Trophoblast cell (in vitro differentiated cells and primary cell): ENCODE results near the gene U2AF2.

ENCODE experiments used
- DNase-seq, 2 donors: peaks; one replicate each; pipeline ENCODE4 v3.0.0-alpha.2; 2016
- H2AFZ ChIP-seq: 2 replicates; pipeline ENCODE4 v1.6.1; 2013; ENCODE audit warnings: low read length, moderate library complexity, mild to moderate bottlenecking; ENCODE audit not compliant: insufficient read depth, poor library complexity
- H2AK5ac ChIP-seq: 2 replicates; pipeline ENCODE4 v1.6.1; 2013; ENCODE audit warnings: mild to moderate bottlenecking, low read length
- H2BK120ac ChIP-seq: 2 replicates; pipeline ENCODE4 v1.6.1; 2013; ENCODE audit warnings: low read length, mild to moderate bottlenecking, moderate library complexity; ENCODE audit not compliant: insufficient read depth, poor library complexity
- H2BK12ac ChIP-seq: 2 replicates; pipeline ENCODE4 v1.6.1; 2013; ENCODE audit warnings: mild to moderate bottlenecking, low read length, moderate library complexity
- H2BK5ac ChIP-seq: 2 replicates; pipeline ENCODE4 v1.6.1; 2013; ENCODE audit warnings: low read length, low read depth, moderate library complexity, mild to moderate bottlenecking; ENCODE audit not compliant: poor library complexity
- H3K14ac ChIP-seq: 2 replicates; pipeline ENCODE4 v1.6.1; 2013; ENCODE audit warnings: mild to moderate bottlenecking, low read length
- H3K18ac ChIP-seq: 2 replicates; pipeline ENCODE4 v1.6.1; 2013; ENCODE audit warnings: mild to moderate bottlenecking, low read length
- H3K23ac ChIP-seq: 2 replicates; pipeline ENCODE4 v1.6.1; 2013; ENCODE audit warnings: low read length
- H3K27ac ChIP-seq: 2 replicates; pipeline ENCODE4 v1.5.1; 2013; ENCODE audit warnings: low read depth, mild to moderate bottlenecking, inconsistent platforms, low read length, moderate library complexity
- H3K27me3 ChIP-seq: 2 replicates; pipeline ENCODE4 v1.6.1; 2013; ENCODE audit warnings: inconsistent platforms, mild to moderate bottlenecking, low read length, moderate library complexity; ENCODE audit not compliant: insufficient read depth
- H3K36me3 ChIP-seq, 2 experiments: 1 replicate in 1 of 2; 2 replicates in 1 of 2; pipeline ENCODE4 v1.6.1; 2013; ENCODE audit warnings: low read length in 2 of 2, mild to moderate bottlenecking in 2 of 2, moderate library complexity in 1 of 2; ENCODE audit not compliant: insufficient read depth in 2 of 2, control insufficient read depth in 1 of 2
- H3K4ac ChIP-seq: 2 replicates; pipeline ENCODE4 v1.6.1; 2013; ENCODE audit warnings: low read depth, mild to moderate bottlenecking, low read length, moderate library complexity
- H3K4me1 ChIP-seq, 2 experiments: 1 replicate in 1 of 2; 2 replicates in 1 of 2; pipeline ENCODE4 v1.6.1; 2013; ENCODE audit warnings: low read length in 2 of 2, mild to moderate bottlenecking in 2 of 2, moderate library complexity in 1 of 2; ENCODE audit not compliant: insufficient read depth in 2 of 2, control insufficient read depth in 1 of 2
- H3K4me2 ChIP-seq: 2 replicates; pipeline ENCODE4 v1.6.1; 2013; ENCODE audit warnings: inconsistent platforms, mild to moderate bottlenecking, low read length, moderate library complexity
- H3K4me3 ChIP-seq: 2 replicates; pipeline ENCODE4 v1.5.1; 2013; ENCODE audit warnings: mild to moderate bottlenecking, low read depth, low read length, inconsistent platforms
- H3K79me1 ChIP-seq: one replicate; pipeline ENCODE4 v1.6.1; 2013; ENCODE audit warnings: low read length
- H3K79me2 ChIP-seq: 2 replicates; pipeline ENCODE4 v1.6.1; 2013; ENCODE audit warnings: low read length, mild to moderate bottlenecking; ENCODE audit not compliant: control insufficient read depth, insufficient read depth, poor library complexity
- H3K9ac ChIP-seq: 2 replicates; pipeline ENCODE4 v1.6.1; 2013; ENCODE audit warnings: mild to moderate bottlenecking, low read length
- H3K9me3 ChIP-seq: 2 replicates; pipeline ENCODE4 v1.6.1; 2013; ENCODE audit warnings: low read depth, mild to moderate bottlenecking, control low read depth, inconsistent platforms, low read length; ENCODE audit not compliant: insufficient read depth
- H4K12ac ChIP-seq: 2 replicates; pipeline ENCODE4 v1.6.1; 2013; ENCODE audit warnings: low read depth, mild to moderate bottlenecking, low read length, moderate library complexity
- H4K8ac ChIP-seq: 2 replicates; pipeline ENCODE4 v1.6.1; 2013; ENCODE audit warnings: low read depth, mild to moderate bottlenecking, low read length, moderate library complexity
- H4K91ac ChIP-seq: one replicate; pipeline ENCODE4 v1.6.1; 2013; ENCODE audit warnings: low read depth, mild to moderate bottlenecking, low read length, moderate library complexity
- WGBS: extraction: QIAGEN DNeasy Blood & Tissue Kit; methylation state at CpG from one replicate; pipeline ENCODE4 v1.1.7; 2013; ENCODE audit warnings: missing lambda C conversion rate; ENCODE audit not compliant: insufficient read length, insufficient coverage; ENCODE audit errors: extremely low coverage; 5-methylcytosine and 5-hydroxymethylcytosine counted together

U2AF2 gene

DNA sequence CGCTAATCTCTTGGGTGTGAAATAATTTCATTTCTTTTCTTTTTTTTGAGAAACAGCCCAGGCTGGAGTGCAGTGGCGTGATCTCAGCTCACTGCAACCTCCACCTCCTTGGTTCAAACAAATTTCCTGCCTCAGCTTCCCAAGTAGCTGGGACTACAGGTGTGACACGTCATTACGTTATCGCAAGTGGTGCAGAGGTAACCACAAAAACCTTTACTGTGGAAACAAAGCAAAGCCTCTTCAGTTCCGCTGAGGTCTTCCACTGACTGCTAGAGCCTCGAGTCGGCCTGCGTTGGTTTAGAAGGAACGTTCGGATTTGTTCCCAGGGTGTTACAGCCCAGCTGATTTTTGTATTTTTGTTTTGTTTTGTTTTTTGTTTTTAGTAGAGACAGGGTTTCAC, 28.5 kb upstream of the U2AF2 start:
- H4K12ac ChIP-seq = no peak overlapping the region
- H4K91ac ChIP-seq = no peak overlapping the region
- peaks cover 3% of the 10 kb centered on the region in 2 experiments for H3K4me1 ChIP-seq
- no peak overlapping the region for H2BK12ac ChIP-seq
- H3K79me1 ChIP-seq = peaks cover 5% of the 10 kb centered on the region
- H3K18ac ChIP-seq = no peak overlapping the region
- DNase-seq = no peak
- H3K36me3 ChIP-seq = peaks cover 7 to 10% of the 10 kb centered on the region in 2 experiments
- H3K9me3 ChIP-seq = peaks cover 5% of the 10 kb centered on the region
- no peak overlapping the region for H2BK120ac ChIP-seq
- H4K8ac ChIP-seq = no peak overlapping the region
- no peak overlapping the region for H3K27ac ChIP-seq
- no peak overlapping the region for H3K23ac ChIP-seq
- no peak overlapping the region for H2AFZ ChIP-seq
- no peak overlapping the region for H2AK5ac ChIP-seq
- no peak overlapping the region for H2BK5ac ChIP-seq
- H3K9ac ChIP-seq = no peak overlapping the region
- H3K14ac ChIP-seq = no peak overlapping the region
- H3K4me2 ChIP-seq = no peak overlapping the region
- H3K4ac ChIP-seq = no peak overlapping the region
- no CpG with 5 or more reads among the region's 11 CpGs for WGBS
- peaks cover 5% of the 10 kb centered on the region for H3K79me2 ChIP-seq
- no peaks in the 10 kb centered on the region for H3K27me3 ChIP-seq
- no peak overlapping the region for H3K4me3 ChIP-seq

DNA sequence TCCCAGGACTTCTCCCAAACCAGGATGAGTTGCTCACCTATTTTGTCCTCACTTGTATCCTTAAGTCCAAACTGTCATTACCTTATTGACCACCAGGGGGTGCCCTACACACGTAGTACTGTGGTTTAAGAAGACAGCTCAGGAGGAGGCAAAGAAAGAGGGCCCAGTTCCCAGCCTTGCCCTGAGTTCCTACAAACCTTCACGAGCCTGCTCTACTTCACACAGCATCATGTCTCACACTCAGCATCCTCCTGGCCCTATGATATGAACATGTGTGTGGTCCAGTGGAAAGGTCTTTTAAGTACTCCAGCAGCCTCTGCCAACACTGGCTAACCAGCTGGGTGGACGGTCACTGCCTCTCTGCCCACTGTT, 22.4 kb upstream of the U2AF2 start:
- Histone ChIP-seq H3K27me3 (no peaks in the 10 kb centered on the region), H3K79me2 (peaks cover 11% of the 10 kb centered on the region)

DNA sequence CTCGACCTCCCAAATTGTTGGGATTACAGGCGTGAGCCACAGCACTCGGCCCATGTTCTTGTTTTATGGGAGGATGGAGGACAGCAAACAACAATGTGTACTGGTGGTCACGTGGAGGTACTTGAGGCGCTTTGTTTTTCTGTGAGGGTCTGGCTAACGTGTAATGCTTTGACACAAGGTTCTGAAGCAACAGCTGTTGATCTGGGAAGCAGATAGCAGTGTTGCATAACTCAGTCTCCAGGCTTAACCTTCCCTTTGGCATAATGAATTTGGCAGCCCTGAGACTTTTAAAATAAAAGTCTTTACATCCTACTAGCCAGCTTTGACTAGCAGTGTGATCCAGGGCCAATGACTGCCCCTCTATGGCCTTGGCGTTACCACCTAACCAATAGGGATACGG, 21.0 kb upstream of the U2AF2 start:
- Histone ChIP-seq H4K8ac (peak overlapping the region; percentile 76), H2AK5ac (no peak overlapping the region), H2BK5ac (no peak overlapping the region), H3K14ac (no peak overlapping the region), H3K79me2 (peaks cover 11% of the 10 kb centered on the region), H3K4ac (no peak overlapping the region), H2BK12ac (no peak overlapping the region), H3K9me3 (no peaks in the 10 kb centered on the region), H2BK120ac (no peak overlapping the region), H3K4me3 (no peak overlapping the region), H2AFZ (no peak overlapping the region), H3K9ac (no peak overlapping the region), H3K27me3 (no peaks in the 10 kb centered on the region), H4K12ac (no peak overlapping the region), H3K79me1 (peaks cover 6% of the 10 kb centered on the region), H3K27ac (no peak overlapping the region), H3K18ac (no peak overlapping the region), H4K91ac (no peak overlapping the region), H3K4me1 (peaks cover 11 to 14% of the 10 kb centered on the region in 2 experiments), H3K36me3 (peaks cover 4 to 7% of the 10 kb centered on the region in 2 experiments), H3K4me2 (no peak overlapping the region), H3K23ac (no peak overlapping the region)
- no CpG with 5 or more reads among the region's 8 CpGs for WGBS
- DNase-seq = peak in 1 of 2 donors; percentile 33

More for the DNA sequence above, 22.4 kb upstream of the U2AF2 start:
- peak; percentile 96 to 100 for DNase-seq
- Histone ChIP-seq H2BK120ac (no peak overlapping the region), H2AK5ac (no peak overlapping the region), H3K4ac (no peak overlapping the region), H3K9ac (no peak overlapping the region), H2BK5ac (no peak overlapping the region), H4K91ac (no peak overlapping the region), H3K27ac (no peak overlapping the region), H3K9me3 (no peaks in the 10 kb centered on the region), H3K4me3 (peak overlapping the region; percentile 32), H2BK12ac (no peak overlapping the region), H3K36me3 (peaks cover 0 to 3% of the 10 kb centered on the region in 2 experiments), H2AFZ (no peak overlapping the region), H3K4me1 (peaks cover 11 to 14% of the 10 kb centered on the region in 2 experiments), H4K12ac (no peak overlapping the region), H3K18ac (no peak overlapping the region), H3K79me1 (peaks cover 6% of the 10 kb centered on the region), H3K23ac (no peak overlapping the region), H3K4me2 (no peak overlapping the region), H4K8ac (no peak overlapping the region), H3K14ac (no peak overlapping the region)
- WGBS = no CpG with 5 or more reads among the region's 3 CpGs

DNA sequence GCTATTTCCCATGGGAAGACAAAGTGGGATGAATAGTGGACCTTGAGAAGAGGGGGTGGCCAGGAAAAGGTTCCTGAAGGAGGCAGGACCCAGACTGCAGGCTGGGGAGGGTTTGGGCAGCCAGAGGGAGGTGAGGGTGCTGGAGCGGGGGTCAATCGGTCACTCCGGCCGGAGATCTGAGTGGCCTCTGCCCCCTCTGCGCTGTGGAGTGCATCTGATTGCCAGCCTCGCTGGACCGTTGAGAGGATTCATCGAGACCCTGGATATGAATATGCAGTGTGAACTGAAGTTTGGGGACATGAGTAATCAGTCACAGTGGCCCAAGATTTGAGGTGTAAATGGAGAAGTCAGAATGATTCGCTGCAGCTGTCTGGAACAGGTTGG, 19.5 kb upstream of the U2AF2 start:
- Histone ChIP-seq H3K4me1 (peaks cover 16 to 19% of the 10 kb centered on the region in 2 experiments), H3K4ac (peak overlapping the region; percentile 95), H2AFZ (peak overlapping the region; percentile 65), H3K27me3 (no peaks in the 10 kb centered on the region), H3K9me3 (no peaks in the 10 kb centered on the region), H3K4me3 (peak overlapping the region; percentile 96), H2BK120ac (peak overlapping the region; percentile 45), H2BK12ac (peak overlapping the region; percentile 14), H4K8ac (peak overlapping the region; percentile 98), H3K14ac (peak overlapping the region; percentile 95), H3K36me3 (peaks cover 4 to 7% of the 10 kb centered on the region in 2 experiments), H2AK5ac (peak overlapping the region; percentile 89), H3K27ac (no peak overlapping the region), H3K79me1 (peaks cover 6% of the 10 kb centered on the region), H3K79me2 (peaks cover 12% of the 10 kb centered on the region), H2BK5ac (peak overlapping the region; percentile 75), H3K23ac (no peak overlapping the region), H3K4me2 (peak overlapping the region; percentile 73), H3K9ac (peak overlapping the region; percentile 97), H3K18ac (peak overlapping the region; percentile 85), H4K91ac (peak overlapping the region; percentile 81), H4K12ac (peak overlapping the region; percentile 92)
- no CpG with 5 or more reads among the region's 9 CpGs for WGBS
- no peak for DNase-seq
